SIG-M5 treated with dmso at 0.1 percent for 504 hours (cell line): ENCODE data around the gene NPIPA7.
"Not testable (repeated sequence)": the region's sequence is repeated elsewhere in the genome, so short reads cannot be mapped to it uniquely, and the experiment has no call there.

Experiments used
- DNase-seq: peaks from one replicate; lab custom pipeline; 2025; ENCODE audit not compliant: unreplicated experiment; lab: John Stamatoyannopoulos, UW

The NPIPA7 gene

GRCh38 chr16:16417914-16418544 lies 39.1 kb downstream of the NPIPA7 start:
- not testable (repeated sequence) for DNase-seq

- DNase-seq, result not testable (repeated sequence)
Observed at GRCh38 chr16:16420515-16420914, 41.6 kb downstream of the NPIPA7 start.

DNA sequence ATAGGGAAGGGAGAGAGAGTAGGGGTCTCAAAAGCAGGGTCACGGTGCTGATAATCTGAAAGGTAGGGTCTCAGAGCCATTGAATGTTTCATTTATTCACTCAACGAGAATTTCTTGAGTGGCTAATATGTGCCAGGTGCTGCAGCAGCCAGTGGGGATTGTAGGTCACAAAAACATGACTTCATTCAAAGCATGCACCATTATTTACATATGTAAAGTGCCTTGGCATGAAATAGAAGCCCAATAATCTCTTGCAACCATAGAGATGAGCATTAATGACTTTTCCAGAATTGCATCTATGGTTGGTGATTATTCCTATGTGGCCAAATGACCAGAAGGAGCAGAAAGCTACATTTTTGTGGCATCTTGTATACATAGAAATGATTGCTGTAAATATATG lies 46.2 kb downstream of the NPIPA7 start:
- not testable (repeated sequence) for DNase-seq

DNA sequence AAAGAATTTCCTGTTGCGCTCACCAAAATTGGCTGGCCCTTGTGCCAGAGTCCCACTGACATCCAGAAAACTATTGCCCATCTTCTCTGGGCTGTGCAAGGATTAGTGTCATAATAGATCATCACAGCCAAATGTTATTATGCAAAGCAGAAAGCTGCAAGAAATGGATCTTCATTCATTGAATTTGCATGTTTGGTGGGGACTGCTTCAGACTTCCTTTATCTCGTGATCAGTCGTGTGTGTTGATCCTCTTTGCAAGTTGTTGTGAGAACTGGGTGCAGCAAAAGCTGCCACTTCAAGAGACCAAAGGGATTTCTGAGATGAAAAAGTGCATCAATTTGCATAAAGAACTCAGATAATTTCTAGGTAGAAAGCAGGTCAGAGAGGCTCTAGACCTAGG lies 52.2 kb downstream of the NPIPA7 start:
- not testable (repeated sequence) for DNase-seq

DNA sequence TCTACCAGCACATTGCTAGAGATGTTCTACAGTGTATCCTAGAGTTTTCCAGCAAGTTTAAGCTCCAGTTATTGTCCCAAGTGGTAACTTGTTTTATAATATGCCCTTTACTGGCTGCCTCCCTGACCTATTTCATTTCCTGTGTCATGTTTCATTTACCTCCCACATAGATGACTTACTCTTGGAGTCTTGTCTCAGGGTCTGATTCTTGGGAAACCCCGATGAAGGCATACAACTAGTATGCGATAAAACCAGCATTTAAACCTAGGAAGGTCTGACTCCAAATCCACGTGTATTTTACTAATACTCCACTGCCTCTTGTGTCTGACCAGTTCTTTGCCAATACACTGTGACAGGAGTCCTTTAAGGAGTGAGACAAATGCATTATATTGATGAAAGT lies 55.8 kb downstream of the NPIPA7 start:
- DNase-seq, result not testable (repeated sequence)

DNA sequence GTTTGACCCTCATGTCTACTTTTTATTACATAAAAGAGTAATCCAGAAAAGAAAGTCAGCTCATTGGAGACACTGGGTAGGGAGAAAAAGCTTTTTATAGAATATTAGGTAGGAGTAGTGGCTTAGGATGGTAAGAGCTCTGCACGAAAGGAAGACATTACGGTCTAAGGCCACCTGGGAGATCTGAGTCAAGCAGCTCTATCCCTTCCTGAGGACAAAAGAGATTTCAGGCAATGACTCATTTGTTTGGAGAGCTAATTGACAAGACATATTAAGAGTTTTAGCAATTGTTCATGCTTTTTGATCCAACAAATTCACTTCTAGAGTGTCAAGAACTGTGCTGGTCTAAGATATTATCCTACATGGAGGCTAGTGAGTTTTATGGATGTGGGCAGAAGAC lies 62.5 kb downstream of the NPIPA7 start:
- DNase-seq, result not testable (repeated sequence)
